Activated naive CD8-positive, alpha-beta T cell treated with anti-CD3 and anti-CD28 coated beads for 36 hours (primary cell): ENCODE data around the gene RALGPS2. TPM values are rescaled to one million over a fixed set of nuclear protein-coding genes. Genes with fewer than 3 reads are reported as not detected.
A peak's percentile ranks its signal among the peaks of the same experiment; 100 is the strongest.

ENCODE experiments used
- DNase-seq: peaks from one replicate; pipeline ENCODE4 v3.0.0; 2021
- H3K27ac Mint-ChIP-seq: one replicate; pipeline ENCODE4 v1.8.0; 2022; ENCODE audit warnings: mild to moderate bottlenecking, moderate library complexity, mixed read lengths
- H3K27me3 Mint-ChIP-seq: one replicate; pipeline ENCODE4 v1.8.0; 2022; ENCODE audit warnings: mild to moderate bottlenecking, mixed read lengths
- H3K36me3 Mint-ChIP-seq: one replicate; pipeline ENCODE4 v1.8.0; 2021; ENCODE audit warnings: mild to moderate bottlenecking, mixed read lengths
- H3K4me1 Mint-ChIP-seq: one replicate; pipeline ENCODE4 v1.8.0; 2021; ENCODE audit warnings: mixed read lengths
- H3K4me3 Mint-ChIP-seq: one replicate; pipeline ENCODE4 v1.8.0; 2022; ENCODE audit warnings: mild to moderate bottlenecking, moderate library complexity, mixed read lengths
- H3K9me3 Mint-ChIP-seq: one replicate; pipeline ENCODE4 v1.8.0; 2022; ENCODE audit warnings: mixed read lengths
- total RNA-seq, 2 experiments: library from RNA; stranded (reverse); gene quantifications; one replicate each; pipeline ENCODE4 v1.2.3, GENCODE V29; 2021

RALGPS2 gene
- total RNA-seq, 2 experiments from 2014 or later = 5.0 to 6.6 TPM

- Mint-ChIP-seq H3K27me3 (no peaks in the 10 kb centered on the region), H3K27ac (no peak overlapping the region), H3K36me3 (peaks cover 15% of the 10 kb centered on the region), H3K9me3 (peaks cover 1% of the 10 kb centered on the region), H3K4me1 (peaks cover 2% of the 10 kb centered on the region), H3K4me3 (no peak overlapping the region)
- DNase-seq = no peak
Measured at GRCh38 chr1:178792394-178792793, 67.3 kb downstream of the RALGPS2 start.

GRCh38 chr1:178796013-178796412 is 71.0 kb downstream of the RALGPS2 start:
- H3K27me3 Mint-ChIP-seq = no peaks in the 10 kb centered on the region
- H3K4me3 Mint-ChIP-seq = no peak overlapping the region
- peaks cover 7% of the 10 kb centered on the region for H3K9me3 Mint-ChIP-seq
- H3K36me3 Mint-ChIP-seq = peaks cover 15% of the 10 kb centered on the region
- H3K4me1 Mint-ChIP-seq = peaks cover 2% of the 10 kb centered on the region
- no peak for DNase-seq
- no peak overlapping the region for H3K27ac Mint-ChIP-seq

- Mint-ChIP-seq H3K4me1 (peaks cover 2% of the 10 kb centered on the region), H3K27me3 (no peaks in the 10 kb centered on the region), H3K27ac (no peak overlapping the region), H3K4me3 (no peak overlapping the region), H3K36me3 (peaks cover 15% of the 10 kb centered on the region), H3K9me3 (peaks cover 7% of the 10 kb centered on the region)
- DNase-seq = no peak
Measured at GRCh38 chr1:178797590-178797989, 72.5 kb downstream of the RALGPS2 start.

GRCh38 chr1:178798232-178798861 is 73.3 kb downstream of the RALGPS2 start:
- no peak overlapping the region for H3K4me3 Mint-ChIP-seq

GRCh38 chr1:178802873-178803272 is 77.8 kb downstream of the RALGPS2 start:
- peaks cover 12% of the 10 kb centered on the region for H3K36me3 Mint-ChIP-seq
- no peaks in the 10 kb centered on the region for H3K4me1 Mint-ChIP-seq
- H3K27ac Mint-ChIP-seq = no peak overlapping the region
- H3K9me3 Mint-ChIP-seq = peaks cover 9% of the 10 kb centered on the region
- DNase-seq = no peak
- H3K27me3 Mint-ChIP-seq = no peaks in the 10 kb centered on the region
- no peak overlapping the region for H3K4me3 Mint-ChIP-seq

More at GRCh38 chr1:178798232-178798861, 73.3 kb downstream of the RALGPS2 start:
- H3K36me3 Mint-ChIP-seq = peaks cover 15% of the 10 kb centered on the region
- H3K27ac Mint-ChIP-seq = no peak overlapping the region
- H3K4me1 Mint-ChIP-seq = peaks cover 2% of the 10 kb centered on the region
- peaks cover 7% of the 10 kb centered on the region for H3K9me3 Mint-ChIP-seq
- DNase-seq = no peak
- no peaks in the 10 kb centered on the region for H3K27me3 Mint-ChIP-seq

- DNase-seq = no peak
- Mint-ChIP-seq H3K4me3 (no peak overlapping the region), H3K4me1 (no peaks in the 10 kb centered on the region), H3K9me3 (peaks cover 3% of the 10 kb centered on the region), H3K27ac (no peak overlapping the region), H3K27me3 (no peaks in the 10 kb centered on the region), H3K36me3 (peaks cover 9% of the 10 kb centered on the region)
Measured at GRCh38 chr1:178806665-178807300, 81.7 kb downstream of the RALGPS2 start.

- peaks cover 9% of the 10 kb centered on the region for H3K36me3 Mint-ChIP-seq
- no peak overlapping the region for H3K27ac Mint-ChIP-seq
Measured at GRCh38 chr1:178808529-178808928, 83.5 kb downstream of the RALGPS2 start.

GRCh38 chr1:178810585-178810984 is 85.5 kb downstream of the RALGPS2 start:
- H3K4me1 Mint-ChIP-seq = no peaks in the 10 kb centered on the region

More at GRCh38 chr1:178808529-178808928, 83.5 kb downstream of the RALGPS2 start:
- H3K27me3 Mint-ChIP-seq = no peaks in the 10 kb centered on the region
- H3K4me1 Mint-ChIP-seq = no peaks in the 10 kb centered on the region
- H3K4me3 Mint-ChIP-seq = no peak overlapping the region
- no peak for DNase-seq
- H3K9me3 Mint-ChIP-seq = peaks cover 3% of the 10 kb centered on the region

GRCh38 chr1:178818416-178818815 is 93.4 kb downstream of the RALGPS2 start:
- Mint-ChIP-seq H3K9me3 (no peaks in the 10 kb centered on the region), H3K4me3 (no peak overlapping the region), H3K4me1 (peaks cover 10% of the 10 kb centered on the region), H3K27me3 (no peaks in the 10 kb centered on the region), H3K27ac (no peak overlapping the region), H3K36me3 (peaks cover 17% of the 10 kb centered on the region)
- no peak for DNase-seq

More at GRCh38 chr1:178810585-178810984, 85.5 kb downstream of the RALGPS2 start:
- no peak for DNase-seq
- no peak overlapping the region for H3K27ac Mint-ChIP-seq
- no peak overlapping the region for H3K4me3 Mint-ChIP-seq
- no peaks in the 10 kb centered on the region for H3K27me3 Mint-ChIP-seq
- H3K36me3 Mint-ChIP-seq = peaks cover 12% of the 10 kb centered on the region
- peaks cover 1% of the 10 kb centered on the region for H3K9me3 Mint-ChIP-seq

GRCh38 chr1:178819123-178819522 is 94.1 kb downstream of the RALGPS2 start:
- Mint-ChIP-seq H3K27ac (no peak overlapping the region), H3K27me3 (no peaks in the 10 kb centered on the region), H3K4me1 (peaks cover 10% of the 10 kb centered on the region), H3K9me3 (no peaks in the 10 kb centered on the region), H3K36me3 (peaks cover 19% of the 10 kb centered on the region), H3K4me3 (no peak overlapping the region)
- DNase-seq = no peak

GRCh38 chr1:178821134-178821866 is 96.3 kb downstream of the RALGPS2 start:
- Mint-ChIP-seq H3K9me3 (no peaks in the 10 kb centered on the region), H3K36me3 (peaks cover 19% of the 10 kb centered on the region), H3K27me3 (no peaks in the 10 kb centered on the region), H3K27ac (peak overlapping the region; percentile 50), H3K4me1 (peaks cover 20% of the 10 kb centered on the region), H3K4me3 (no peak overlapping the region)
- no peak for DNase-seq

GRCh38 chr1:178825167-178825566 is 100.1 kb downstream of the RALGPS2 start:
- Mint-ChIP-seq H3K9me3 (no peaks in the 10 kb centered on the region), H3K36me3 (peaks cover 13% of the 10 kb centered on the region), H3K27ac (no peak overlapping the region)

GRCh38 chr1:178844436-178844835 is 119.4 kb downstream of the RALGPS2 start:
- Mint-ChIP-seq H3K9me3 (peaks cover 2% of the 10 kb centered on the region), H3K27ac (no peak overlapping the region), H3K4me3 (no peak overlapping the region), H3K36me3 (peaks cover 2% of the 10 kb centered on the region), H3K4me1 (no peaks in the 10 kb centered on the region), H3K27me3 (no peaks in the 10 kb centered on the region)
- DNase-seq = no peak

More at GRCh38 chr1:178825167-178825566, 100.1 kb downstream of the RALGPS2 start:
- no peak for DNase-seq
- Mint-ChIP-seq H3K4me3 (no peak overlapping the region), H3K4me1 (peaks cover 18% of the 10 kb centered on the region), H3K27me3 (no peaks in the 10 kb centered on the region)

- no peak overlapping the region for H3K4me3 Mint-ChIP-seq
- H3K27ac Mint-ChIP-seq = no peak overlapping the region
- no peak for DNase-seq
- H3K4me1 Mint-ChIP-seq = no peaks in the 10 kb centered on the region
- H3K36me3 Mint-ChIP-seq = no peaks in the 10 kb centered on the region
- no peaks in the 10 kb centered on the region for H3K27me3 Mint-ChIP-seq
- no peaks in the 10 kb centered on the region for H3K9me3 Mint-ChIP-seq
Measured at GRCh38 chr1:178846306-178846705, 121.3 kb downstream of the RALGPS2 start.

- Mint-ChIP-seq H3K36me3 (no peaks in the 10 kb centered on the region), H3K9me3 (no peaks in the 10 kb centered on the region)
- DNase-seq = no peak
Measured at GRCh38 chr1:178847396-178847849, 122.4 kb downstream of the RALGPS2 start.

More at GRCh38 chr1:178847396-178847849, 122.4 kb downstream of the RALGPS2 start:
- Mint-ChIP-seq H3K27me3 (no peaks in the 10 kb centered on the region), H3K27ac (no peak overlapping the region), H3K4me1 (no peaks in the 10 kb centered on the region), H3K4me3 (no peak overlapping the region)
